Activated T-helper 1 cell treated with anti-CD3 and anti-CD28 coated beads, Interleukin-2, amount 50 U/mL, for 16 hours (primary cell): ENCODE data around the gene COLEC12.

Experiments used
- DNase-seq, 2 donors: peaks; one replicate each; pipeline ENCODE4 v3.0.0-alpha.2; 2020; ENCODE audit warnings: low read depth in 1 of 2, low spot score in 1 of 2

Gene COLEC12

DNA sequence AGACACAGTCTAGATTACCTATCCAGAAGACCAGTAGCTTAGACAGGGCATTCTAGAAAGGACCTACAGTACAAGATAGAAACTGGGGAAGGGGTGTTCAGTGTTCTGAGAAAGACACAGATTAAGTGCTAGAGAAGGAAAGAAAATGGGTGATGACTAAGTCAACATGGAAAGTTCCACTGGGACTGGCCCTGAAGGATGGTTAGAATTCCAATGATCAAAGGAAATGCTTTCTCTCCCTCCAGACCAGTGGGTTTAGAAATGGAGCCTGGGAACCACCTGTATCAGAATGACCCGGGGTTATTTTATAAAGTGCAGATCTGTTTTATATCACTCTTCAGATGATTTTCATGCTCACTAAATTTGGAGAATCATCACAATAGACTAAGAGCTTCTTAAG, 5.8 kb upstream of the COLEC12 start:
- DNase-seq = no peak

DNA sequence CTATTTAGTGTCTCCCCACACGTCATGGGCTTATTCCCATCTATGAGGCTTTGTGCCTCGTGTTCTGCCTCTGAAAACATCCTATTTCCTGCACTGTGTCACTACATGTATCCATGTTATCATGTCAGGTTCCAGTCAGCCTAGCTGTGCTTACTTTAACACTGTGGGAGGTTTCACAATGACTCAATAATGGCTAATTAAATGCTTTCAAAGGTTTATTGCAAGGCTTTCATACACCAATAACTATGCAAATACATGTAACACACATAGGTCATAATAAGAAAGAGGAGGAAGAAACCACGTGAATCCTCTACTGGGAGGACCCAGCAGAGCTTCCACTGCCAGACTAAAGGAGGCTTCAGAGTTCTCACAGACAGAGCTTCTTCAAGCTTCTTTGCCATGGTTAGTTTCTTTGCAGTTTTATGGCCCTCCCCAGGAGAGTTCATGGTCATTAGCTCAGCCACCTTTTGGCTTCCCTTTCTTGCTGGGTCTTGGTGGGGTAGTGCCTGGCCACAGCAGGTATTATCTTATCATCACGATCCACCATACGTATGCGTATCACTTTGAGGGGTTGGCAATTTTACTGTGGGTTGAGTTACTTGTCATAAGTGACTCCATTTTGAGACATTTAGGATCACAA, 5.1 kb upstream of the COLEC12 start:
- DNase-seq = no peak

DNA sequence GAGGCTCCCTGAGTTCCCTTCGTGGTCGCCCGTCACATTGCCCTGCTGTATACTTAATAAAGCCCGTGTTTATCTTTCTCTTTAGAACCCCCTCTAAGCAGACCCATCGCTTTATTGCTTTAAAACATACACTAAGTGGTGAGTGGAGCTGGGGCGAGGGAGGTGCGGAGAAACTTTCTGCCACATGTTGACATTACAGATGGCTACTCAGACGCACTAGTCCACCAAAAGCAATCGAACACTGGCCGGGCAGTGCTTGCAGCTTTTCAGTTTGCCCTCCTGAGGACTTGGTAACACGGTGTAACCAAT, 859 bp upstream of the COLEC12 start:
- no peak for DNase-seq

DNA sequence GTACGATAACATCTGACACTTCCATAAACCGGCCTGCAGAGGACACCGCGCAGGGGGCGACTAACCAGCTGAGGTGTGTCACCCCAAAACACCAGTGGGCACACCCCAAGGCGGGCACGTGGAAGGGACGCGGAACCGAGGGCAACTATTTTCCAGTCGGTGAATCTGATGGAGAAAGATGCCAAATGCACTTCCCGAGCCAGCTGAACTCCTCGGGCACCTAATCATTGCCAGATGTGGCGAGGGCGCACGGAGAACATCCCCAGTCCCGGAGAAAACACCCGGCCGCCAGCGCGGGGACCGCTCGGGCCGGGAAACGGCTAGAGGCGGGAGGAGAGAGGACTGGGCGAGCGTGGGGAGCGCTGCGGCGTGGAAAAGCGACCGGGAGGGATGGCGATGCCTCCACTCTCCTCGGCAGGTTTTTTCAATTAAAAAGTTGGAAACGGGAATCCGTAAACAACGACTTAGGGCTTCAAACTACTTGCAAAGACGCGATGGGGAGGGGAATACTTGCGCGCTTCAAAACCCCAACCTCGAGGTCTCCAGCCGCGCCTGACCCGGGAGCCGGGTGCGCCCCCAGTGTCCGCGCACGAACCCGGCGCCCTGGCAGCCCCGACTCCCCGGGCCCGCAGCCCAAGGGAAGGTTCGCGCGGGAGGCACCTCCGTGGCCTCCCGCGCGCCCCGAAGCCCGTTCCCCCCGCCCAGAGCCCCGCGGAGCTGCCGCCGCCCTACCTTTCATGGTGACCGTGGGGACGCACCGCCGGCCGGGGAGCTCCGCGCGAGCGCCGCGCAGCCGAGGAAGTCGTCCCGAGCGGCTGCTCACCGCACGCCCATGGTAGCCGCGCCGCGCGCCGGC, 497 bp downstream of the COLEC12 start:
- DNase-seq = no peak

DNA sequence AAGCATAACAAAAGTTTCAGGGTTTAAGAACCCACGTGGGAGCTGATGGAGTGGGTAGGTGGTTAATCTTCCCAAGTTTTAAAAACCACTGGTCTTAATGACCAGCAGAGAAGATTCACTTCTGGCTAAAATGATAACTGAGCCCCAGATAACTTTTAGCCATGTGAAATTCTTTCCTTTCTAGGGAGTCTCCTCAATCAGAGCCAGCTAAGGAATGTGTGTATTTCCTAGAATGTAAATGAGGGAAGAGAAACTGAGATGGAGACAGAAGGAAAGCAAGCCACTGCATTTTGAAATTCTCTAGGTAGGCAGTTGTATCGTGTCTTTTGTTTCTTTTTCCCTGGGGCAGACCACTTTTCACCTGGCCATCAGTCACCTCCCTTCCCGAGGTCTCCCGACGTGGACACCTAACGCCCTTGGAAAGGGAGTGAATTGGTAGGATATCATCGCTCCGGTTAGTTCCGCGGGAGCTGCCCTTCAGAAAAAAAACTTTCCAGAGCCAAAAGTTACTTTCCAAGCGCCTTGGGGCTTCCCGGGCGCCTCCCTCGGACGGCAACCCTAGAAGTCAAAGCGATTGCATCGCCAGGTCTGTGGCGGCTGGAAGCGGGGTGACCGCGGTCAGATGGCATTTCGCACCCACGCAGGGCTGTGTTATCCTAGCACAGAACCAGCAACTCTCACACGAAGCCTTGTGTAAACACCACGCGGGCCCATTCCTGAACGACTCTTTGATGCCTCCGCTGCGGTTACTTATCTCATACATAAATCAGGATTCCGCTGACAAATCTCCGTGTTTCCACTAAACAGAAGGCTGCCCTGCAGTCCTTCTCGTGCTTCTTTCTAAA, 1.3 kb downstream of the COLEC12 start:
- no peak for DNase-seq

DNA sequence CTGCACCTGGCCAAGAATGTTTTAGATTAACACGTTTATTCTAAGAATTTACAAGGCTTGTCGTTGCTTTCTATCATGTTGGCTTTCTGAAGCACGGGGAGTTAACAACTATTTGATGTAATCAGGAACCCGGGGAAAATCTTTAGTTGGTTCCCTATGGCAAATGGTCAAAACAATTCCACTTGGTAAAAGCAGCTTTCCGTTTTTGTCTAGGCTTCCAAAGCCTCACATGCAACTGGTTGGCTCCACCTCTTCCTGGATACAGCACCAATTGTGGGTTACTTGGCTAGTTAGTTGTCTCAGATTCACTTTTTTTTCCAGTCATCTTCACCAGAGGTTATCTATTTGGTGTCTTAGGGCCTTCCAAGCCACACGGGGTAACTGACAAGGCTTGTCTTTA, 2.8 kb downstream of the COLEC12 start:
- DNase-seq = no peak

DNA sequence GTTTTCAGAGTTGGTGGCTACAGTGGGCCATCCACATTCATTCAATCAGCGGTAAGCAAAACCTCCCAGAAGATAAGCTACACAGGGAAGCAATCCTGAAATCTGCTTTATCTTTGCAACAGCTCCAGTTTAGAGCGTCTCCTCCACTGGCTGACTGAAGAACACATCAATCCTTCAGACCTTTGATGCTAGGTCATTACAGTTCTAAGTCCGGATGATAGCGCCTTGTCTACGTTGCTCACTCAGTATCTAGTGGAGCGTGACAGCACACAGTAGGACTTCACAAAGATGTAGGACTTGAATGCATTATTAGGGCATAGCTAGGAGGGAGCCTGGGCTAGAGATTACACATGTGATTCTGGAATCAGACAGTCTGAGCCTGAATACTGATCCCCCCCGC, 5.0 kb downstream of the COLEC12 start:
- no peak for DNase-seq

DNA sequence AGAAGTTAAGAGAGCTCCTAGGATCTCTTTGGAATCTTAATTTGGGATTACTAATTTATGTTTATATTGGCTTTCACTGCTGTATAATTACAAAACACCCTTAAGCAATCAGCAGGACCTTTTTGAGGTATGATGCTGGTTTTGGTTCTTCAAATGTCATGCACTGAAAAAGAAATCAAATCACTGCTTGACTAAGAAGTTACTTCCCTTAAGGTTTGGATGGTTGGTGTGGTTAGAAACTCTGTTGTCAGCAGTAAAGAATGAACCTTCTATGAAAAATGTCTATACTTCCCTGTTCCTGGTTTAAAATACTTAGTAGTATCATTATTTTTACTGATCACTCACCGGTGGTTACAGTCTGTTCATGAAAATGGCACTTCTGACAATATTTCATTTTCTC, 5.5 kb downstream of the COLEC12 start:
- no peak for DNase-seq

DNA sequence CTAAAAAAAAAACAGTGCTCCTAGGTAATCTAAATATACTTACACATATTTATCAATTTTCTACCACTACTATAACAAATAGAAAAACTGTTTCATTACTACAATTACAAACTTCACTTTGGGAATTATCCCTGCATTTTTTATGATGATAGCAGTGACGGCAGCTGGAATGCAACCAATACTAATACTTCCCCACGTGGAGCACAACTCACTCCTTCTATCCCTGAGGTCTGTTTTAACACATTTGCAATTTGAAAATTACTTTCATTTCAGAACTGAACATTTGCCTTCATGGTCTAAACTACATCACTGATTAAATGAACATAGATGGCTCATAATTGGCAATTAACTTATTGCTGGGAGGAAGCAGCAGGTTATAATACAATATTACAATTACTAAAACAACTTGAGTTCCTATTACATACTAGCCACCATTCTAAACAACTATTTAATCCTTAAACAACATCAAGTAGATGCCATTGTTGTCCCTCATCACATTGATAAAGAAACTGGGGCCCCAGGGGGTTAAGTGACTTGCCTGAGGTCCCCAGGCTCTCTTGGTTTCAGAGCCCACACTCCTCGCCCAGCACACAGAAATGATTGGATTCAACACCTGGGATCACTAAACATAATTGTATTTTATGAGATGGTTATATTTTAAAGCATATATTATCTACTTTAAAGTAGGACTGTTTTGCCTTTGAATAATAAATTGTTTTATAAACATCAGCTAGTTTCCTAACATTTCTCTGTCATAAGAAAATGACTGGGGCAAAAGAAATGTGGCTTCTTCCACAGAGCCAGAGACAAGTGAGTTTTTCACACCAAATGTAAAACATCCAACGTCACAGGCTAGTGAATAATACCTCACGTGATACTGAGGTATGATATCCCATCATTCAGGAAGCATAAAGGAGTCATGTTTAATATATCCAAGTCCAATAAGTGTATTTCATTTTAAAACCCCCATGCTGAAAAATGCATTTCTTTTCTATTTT, 6.2 kb downstream of the COLEC12 start:
- no peak for DNase-seq

DNA sequence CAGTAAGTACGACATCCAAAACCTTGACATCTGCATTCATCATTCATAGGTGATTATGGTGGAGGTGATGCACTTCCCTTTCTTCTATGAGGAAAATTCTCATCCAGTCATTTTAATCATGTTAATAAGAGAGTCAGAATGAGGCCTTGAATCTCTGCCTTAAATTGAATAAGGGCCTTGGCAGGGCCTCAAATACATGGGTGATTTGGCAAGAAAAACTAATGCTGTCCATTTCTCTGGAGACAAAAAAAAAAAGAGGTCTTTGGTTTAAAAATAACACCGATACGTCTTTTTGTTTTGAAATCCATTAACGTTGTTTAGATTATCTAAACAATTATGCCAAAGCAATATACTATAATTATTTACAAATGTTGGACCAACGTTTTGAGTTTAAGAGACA, 8.1 kb downstream of the COLEC12 start:
- DNase-seq = no peak

DNA sequence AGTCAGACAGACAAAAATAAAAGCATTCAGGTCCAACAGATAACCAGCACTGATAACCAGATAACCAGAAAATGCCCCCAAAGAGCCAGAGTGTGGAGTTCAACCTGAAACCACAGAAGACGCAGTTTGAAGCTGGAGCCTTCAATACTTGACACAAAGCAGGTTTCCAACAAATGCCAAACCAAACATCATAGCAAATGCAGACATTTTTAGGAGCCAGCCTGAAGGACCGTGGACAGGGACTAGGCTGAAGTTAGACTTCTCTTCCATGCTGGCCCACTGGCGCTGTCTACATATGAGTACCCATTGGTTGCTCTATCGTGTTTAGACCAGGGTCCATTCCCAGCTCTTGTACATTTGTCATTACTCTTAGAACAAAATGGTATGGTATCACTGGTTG, 9.9 kb downstream of the COLEC12 start:
- no peak for DNase-seq

DNA sequence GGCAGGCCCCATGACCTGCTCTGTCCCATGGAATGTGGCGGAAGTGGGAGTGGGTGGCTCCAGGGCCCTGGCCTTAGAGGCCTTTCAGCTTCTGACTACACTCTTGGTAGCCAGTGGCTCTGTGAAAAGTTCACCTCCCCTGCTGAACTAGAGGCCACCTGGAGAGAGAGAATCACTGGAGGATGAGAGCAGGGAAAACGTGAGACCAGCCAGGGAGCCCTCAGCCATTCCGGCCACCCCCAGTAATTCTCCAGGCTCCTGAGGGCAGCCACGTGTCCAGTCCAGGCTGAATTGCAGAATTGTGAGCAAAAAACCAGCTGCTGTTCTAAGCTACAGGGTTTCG, 10.5 kb downstream of the COLEC12 start:
- DNase-seq = no peak

DNA sequence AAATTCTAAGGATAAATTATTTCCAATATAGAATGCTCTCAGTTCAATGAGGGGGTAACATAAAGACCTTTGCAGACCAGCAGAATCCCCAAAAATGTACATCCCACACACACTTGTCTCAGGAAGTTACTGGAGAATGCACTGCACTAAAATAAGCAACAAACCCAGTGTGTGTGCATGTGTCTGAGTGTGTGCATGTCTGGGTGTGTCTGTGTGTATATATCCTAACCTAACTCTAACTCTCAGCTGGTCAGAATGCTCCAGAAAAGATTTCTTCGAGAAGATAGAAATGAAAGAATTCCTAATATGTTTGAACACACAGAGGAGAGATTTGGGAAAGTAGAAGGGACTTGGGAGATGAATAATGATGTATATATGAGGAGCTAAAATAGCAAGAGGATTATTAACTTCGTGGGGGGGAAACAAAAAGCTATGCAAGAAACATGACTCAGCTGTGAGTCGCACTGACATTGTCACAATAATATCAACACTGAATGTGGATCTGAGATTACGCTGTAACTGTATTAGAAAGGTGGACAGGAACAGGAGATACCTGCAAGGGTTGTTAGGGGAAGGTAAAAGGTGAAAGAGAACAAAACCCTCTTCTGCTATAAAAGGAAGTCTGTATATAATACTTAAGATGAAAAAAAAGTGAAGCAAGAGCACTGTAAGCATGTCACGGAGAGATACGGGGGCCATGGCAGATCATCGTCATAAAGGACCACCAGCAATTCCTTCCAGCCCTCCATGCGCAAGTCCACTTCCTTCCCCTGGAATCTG, 11.1 kb downstream of the COLEC12 start:
- DNase-seq = no peak

DNA sequence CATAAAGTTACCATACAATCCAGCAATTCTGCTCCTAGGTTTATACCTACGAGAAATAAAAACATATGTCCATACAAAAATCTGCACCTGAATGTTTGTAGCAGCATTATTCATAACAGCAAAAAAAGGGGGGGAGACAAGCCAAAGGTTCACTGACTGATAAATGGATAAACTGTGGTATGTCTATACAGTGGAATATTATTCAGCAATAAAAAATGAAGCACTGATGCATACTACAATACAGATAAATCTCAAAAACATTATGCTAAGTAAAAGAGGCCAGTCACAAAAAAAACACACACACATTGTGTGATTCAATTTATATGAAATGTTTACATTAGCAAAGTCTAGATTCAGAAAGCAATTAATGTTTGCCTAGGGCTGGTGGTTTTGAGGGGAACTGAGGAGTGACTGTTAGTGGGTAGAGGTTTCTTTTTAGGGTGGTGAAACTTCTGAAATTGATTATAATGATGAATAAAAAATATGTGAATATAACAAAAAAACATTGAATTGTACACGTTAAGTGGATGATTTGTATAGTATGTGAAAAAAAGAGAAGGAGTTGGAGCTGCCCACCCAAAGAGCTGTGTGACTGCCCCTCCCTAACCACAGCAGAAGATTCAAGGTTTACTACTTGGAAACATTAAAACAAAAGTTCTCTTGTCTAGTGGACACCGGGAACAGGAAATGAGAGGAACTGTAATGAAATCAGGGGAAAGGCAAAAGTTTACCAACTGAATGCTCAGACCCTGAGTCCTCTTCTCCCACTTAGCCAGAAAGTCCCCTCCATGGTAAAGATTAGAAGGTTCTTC, 13.4 kb downstream of the COLEC12 start:
- no peak for DNase-seq

DNA sequence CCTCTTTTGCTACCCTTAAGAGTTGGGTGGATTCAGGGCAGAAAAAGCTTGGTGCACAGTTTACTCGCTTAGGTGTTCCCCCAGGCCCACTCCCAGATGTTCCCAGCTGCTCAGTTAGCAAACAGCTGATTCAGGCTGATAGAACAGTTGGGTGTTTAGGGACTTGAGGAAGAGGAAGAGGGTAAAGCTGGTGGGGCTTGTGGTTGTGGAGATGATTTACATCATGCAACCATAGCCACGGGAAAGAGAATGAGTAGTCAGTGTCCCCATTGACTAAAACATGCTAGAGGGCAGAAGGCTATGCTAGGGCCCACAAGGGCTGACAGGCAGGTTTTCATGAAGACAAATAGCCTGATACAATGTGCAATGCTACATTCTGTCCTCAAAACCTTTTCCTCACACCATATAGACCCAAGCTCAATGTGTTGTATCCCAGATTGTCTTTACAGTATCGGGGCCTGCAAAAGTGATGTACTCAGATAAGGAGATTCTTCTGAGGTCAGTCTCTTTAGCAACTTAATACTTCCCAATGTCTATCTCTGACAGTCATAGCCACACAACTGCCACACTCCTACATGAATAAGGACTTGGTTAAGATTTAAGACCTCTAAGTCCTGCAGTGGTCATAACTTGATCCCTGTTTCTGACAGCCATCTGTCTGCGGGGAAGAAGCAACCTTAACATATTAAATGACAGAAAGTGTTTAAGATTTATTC, 15.6 kb downstream of the COLEC12 start:
- DNase-seq = no peak

DNA sequence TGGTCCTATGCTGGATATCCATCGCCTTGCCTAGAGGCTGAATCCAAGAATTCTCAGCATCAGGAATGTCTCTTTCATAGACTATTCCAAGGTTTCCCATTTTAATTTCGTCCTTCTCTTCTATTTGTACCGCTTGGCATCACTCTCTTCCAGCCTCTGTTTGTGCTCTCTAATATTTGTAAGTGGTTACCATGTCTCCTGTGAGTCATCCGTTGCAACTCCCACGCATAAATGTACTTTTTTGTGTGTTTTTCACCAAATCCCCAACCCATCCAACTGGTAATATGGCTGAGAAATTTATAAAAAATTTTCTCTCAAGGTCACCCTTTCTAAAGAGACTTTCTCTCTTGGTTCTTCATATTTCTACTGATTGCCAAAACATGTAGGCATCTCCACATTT, 21.8 kb downstream of the COLEC12 start:
- no peak for DNase-seq

DNA sequence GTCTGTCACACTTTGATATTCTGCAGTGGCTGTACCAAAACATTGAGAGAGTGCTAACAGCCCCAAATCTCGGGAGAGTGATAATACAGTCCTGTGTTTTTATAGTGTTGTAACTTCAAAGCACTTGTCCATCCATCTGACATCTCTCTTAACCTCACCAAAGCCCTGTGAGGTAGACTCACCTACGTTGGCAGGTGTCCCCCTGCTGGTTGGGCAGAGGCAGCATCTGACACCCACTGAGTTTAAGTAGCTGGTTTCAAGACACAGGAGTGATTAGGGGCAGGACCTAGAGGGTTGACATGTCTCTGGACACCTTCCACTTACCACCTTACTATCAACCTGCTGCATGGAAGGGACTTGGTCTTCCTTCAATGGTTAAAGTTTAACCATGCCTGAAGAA, 22.9 kb downstream of the COLEC12 start:
- DNase-seq = no peak

DNA sequence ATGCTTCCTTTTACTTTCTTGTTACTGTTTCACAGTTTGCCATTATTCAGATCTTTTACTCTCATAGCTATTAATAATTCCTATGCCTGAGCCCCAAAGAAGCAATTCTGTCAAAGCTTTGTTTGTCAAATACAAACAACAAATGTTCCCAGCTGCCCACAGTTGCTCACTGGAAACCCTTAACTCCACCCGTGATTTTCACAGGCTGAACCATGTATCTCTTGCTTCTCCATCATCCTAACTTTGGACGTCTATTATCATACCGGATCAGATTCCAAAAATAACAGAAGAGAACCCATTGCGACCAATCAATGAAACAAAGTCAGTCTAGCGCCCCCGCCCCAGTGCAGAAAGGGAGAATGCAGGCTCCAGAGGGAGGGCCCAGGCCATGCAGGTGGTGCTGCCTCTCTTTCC, 24.2 kb downstream of the COLEC12 start:
- no peak for DNase-seq
